ENCODE data around the gene PIH1D2.
A peak's percentile ranks its signal among the peaks of the same experiment; 100 is the strongest.

Gene PIH1D2

GRCh38 chr11:112087212-112087611, 13.4 kb upstream of the PIH1D2 start:
- FAIRE-seq (no peak), DNase-seq (ENCODE audit: insufficient read length, low spot score) (no peak)
- TF ChIP-seq CTCF (IDR thresholded peaks at IDR 0.05; ENCODE audit: insufficient read depth, missing control alignments) = no peak

GRCh38 chr11:112086422-112087191, 12.8 kb upstream of the PIH1D2 start, which contains the start of the genes SDHD and TIMM8B:
SDHD (plus strand) TSS chr11:112086873; CDS start chr11:112086908, 35 bp downstream.
TIMM8B (minus strand) TSS chr11:112086756; CDS start chr11:112086723, 33 bp downstream.
- FAIRE-seq (no peak), DNase-seq (ENCODE audit: insufficient read length, low spot score) (peak; percentile 70)
- no peak for TF ChIP-seq CTCF (IDR thresholded peaks at IDR 0.05; ENCODE audit: insufficient read depth, missing control alignments)

GRCh38 chr11:112085822-112086421, 12.1 kb upstream of the PIH1D2 start:
- DNase-seq (ENCODE audit: insufficient read length, low spot score) = no peak
- TF ChIP-seq CTCF (IDR thresholded peaks at IDR 0.05; ENCODE audit: insufficient read depth, missing control alignments) = no peak

GRCh38 chr11:112082729-112083128, 8.9 kb upstream of the PIH1D2 start:
- TF ChIP-seq CTCF (IDR thresholded peaks at IDR 0.05; ENCODE audit: insufficient read depth, missing control alignments) = no peak
- DNase-seq (ENCODE audit: insufficient read length, low spot score) (no peak), FAIRE-seq (no peak)

More at GRCh38 chr11:112085822-112086421, 12.1 kb upstream of the PIH1D2 start:
- no peak for FAIRE-seq

GRCh38 chr11:112062923-112063322, 10.9 kb downstream of the PIH1D2 start:
- FAIRE-seq (no peak), DNase-seq (ENCODE audit: insufficient read length, low spot score) (no peak)
- TF ChIP-seq CTCF (IDR thresholded peaks at IDR 0.05; ENCODE audit: insufficient read depth, missing control alignments) = no peak

GRCh38 chr11:112058103-112058502, 15.7 kb downstream of the PIH1D2 start:
- FAIRE-seq = no peak
- TF ChIP-seq CTCF (IDR thresholded peaks at IDR 0.05; ENCODE audit: insufficient read depth, missing control alignments) = no peak
- DNase-seq (ENCODE audit: insufficient read length, low spot score) = no peak

- FAIRE-seq (no peak), DNase-seq (ENCODE audit: insufficient read length, low spot score) (no peak)
- no peak for TF ChIP-seq CTCF (IDR thresholded peaks at IDR 0.05; ENCODE audit: insufficient read depth, missing control alignments)
Measured at GRCh38 chr11:112057170-112057569, 16.6 kb downstream of the PIH1D2 start.
